HG02885 (cell line): ENCODE results near the gene WFDC1.

Experiments used
- ATAC-seq: cut with Tn5 transposase; IDR thresholded peaks from one replicate; pipeline ENCODE4 v1.9.1; 2021; ENCODE audit warnings: mild to moderate bottlenecking; ENCODE audit not compliant: unreplicated experiment, poor library complexity

Gene WFDC1

DNA sequence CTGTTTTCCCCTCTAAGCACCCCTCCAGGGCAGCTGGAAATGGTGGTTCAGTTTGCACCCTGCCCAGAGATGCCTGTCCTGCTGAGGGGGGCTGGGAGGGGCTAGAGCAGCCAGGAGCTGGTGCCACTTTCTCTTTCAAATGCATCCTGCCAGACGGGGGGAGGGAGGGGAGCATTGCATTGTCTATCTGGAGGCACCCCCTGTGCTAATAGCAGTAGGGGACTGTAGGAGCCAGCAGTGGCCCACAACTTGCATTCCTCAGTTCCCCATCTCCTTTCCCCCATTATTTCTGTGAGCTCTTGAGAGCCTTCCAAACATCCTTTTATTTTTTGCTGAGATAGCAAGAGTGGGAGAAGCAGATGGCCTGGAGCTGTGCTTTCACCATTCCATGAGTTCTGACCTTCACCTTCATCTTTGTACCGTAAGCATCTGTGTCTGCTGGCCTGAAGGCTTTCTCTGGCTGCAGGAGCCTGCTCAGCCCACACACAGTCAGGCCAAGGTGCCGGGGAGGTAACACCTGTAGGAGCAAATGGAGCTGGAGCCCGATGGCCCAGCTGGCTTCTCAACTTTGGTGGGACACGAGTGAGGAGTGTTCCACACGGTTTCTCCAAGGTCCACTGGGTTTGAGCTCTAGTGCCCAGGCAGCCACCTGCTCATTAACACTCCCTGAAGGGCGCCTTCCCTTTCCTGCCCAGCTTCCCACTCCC is 5.2 kb downstream of the WFDC1 start:
- ATAC-seq = no peak

DNA sequence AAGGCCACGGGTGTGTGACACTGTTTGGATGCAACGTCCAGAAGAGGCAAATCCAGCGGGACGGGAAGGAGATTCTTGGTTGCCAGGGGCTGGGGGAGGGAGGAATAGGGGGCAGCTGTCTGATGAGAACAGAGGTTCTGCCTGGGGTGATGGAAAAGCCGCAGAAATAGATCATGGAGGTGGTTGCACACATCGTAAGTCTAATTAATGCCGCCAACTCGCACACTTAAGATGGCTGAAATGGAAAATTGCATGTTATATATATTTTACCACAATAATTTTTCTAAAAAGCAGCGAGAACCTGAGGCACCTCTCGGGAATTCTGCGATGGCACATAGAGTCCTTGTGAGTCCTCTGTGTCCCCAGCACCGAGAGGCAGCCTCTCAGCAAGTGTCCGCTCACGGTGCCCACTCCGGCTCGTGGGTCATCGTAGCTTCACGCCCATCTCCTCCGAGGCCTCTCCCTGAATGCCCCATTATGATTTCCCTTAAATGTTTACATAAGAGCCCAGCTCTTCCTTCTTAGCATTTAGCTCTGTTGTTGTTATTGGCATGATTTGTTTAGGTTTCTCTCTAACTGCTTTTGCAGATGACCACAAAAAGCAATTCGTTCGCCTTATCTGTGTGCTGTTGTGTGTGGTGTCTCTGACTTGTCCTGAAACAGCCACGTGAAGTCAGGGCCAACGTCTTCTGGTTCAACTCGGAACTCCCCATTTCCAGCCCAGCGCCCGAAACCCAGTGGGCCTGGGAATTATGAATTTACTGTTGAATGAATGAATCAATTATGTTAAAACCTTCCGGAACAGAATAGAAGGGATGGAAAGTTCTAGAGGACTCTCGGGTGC is 7.7 kb downstream of the WFDC1 start:
- no peak for ATAC-seq

DNA sequence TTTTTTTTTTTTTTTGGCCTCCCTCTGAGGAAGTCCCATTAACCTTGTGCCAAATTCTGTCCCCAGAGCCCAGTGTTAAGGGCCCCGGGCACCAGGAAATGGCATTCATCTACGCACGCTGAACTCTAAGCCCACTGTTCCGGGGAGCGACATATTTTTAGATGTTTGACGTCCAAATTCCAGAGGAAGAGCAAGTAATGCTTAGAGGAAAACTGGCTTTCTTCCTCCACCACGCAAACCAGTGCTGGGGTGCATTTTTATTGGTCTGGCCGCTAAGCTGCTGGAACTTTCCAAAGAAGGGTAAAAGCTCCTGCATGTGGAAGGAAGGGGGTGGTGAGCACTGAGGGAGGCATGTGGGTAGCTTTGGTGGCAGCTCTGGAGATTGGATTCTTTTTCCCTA is 8.3 kb downstream of the WFDC1 start:
- ATAC-seq = no peak

DNA sequence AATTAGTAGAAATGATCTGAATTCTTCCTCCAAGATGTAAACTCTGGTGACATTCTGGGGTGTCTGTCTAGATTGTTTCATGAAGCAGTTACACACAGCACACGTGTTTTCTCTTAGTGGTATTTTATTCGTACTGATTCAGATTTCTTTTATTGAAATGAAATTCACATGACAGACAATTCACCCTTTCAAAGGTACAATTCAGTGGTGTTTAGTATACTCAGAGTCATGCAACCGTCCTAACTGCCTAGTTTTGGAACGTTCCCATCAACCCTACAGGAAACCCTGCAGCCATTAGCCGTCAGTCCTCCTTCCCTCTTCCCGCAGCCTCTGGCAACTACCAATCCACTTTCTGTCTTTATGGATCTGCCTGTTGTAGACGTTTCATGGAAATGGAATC is 8.8 kb downstream of the WFDC1 start:
- ATAC-seq = no peak

DNA sequence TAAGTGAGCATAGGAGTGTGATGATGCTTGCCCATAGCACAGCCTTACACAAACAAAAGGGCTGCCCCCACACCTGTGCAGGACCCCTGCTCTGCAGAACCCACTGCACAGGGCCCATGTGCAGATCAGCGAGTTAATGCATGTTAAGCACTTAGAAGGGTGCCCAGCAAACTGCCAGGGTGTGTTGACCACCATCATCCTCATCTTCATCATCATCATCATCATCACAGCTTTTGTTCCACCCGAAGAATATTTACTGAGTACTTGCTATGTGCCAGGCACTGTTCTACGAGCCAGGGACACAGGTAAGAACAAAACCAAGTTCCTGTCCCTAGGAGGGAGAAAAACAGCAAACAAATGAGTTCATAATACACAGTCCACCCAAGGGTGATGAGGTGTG is 11.9 kb downstream of the WFDC1 start:
- no peak for ATAC-seq

DNA sequence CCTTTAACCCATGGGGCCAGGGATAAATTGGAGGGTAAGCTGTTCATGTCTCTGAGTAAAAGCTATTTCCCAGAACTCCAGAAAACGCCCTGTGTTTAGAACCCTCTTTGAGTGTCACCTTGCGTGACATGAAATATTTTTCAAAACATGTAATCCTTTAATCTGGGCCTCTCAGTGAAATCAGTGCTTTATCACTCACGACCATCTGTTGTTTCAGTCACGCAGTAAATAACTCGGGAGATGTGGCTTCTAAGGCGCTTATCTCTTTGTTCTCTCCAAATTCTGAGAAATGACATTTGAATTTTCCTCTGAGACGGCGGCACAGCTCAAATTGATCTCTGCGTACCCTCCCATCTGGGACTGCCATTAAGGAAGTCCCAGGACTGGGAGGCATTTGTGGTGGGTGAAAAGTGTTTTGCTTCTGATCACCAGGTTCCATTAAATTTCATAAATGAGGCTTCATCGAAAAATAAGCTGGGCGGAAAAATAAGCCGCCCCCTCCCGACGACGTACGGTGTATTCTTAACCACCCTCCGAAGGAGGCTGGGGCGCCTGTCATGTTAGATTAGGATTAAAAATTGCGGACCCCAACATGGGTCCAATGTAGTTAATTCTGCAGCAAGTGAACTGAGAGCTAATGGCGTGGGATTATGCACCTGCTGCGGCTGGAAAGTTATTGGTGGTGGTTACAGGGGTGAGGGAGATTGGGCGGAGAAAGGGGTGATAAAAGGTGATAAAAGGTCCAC is 12.7 kb downstream of the WFDC1 start:
- no peak for ATAC-seq

DNA sequence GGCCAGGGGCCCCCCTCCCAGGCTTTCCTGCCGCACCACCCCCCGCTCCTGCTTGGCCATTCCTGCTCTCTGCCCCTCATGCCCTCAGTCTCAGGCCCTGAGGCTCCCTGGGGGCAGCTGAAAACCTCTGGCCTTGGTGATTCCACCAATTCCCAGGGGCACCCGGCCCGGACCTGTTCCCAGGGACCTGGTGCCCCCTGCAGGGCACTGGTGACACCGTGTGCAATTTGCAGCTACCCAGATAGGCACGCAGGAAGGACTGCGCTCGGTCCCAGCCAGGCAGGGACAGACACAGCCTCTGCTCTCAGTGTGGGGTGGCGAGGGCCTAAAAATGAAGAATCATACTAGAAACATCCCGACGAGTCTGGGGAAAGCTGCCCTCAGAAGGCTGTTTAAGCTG is 13.4 kb downstream of the WFDC1 start:
- ATAC-seq = no peak

DNA sequence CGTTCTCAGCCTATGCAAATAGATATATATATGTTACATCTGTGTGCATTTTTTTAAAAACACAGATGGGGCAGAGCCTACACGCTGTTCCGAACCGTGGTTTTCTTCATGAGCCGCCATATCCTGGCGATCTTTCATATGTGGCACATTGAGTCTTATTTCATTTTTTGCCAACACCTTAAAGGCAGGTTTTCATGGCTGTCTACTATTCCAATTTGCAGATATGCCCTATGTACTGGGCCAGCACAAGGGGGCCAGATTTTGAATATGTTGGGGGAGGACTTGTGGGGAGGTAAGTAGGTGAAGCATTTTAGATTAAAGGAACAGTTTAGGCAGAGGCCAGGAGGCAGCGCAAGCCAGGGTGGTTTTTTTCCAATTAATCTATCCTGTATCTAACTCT is 16.0 kb downstream of the WFDC1 start:
- no peak for ATAC-seq

DNA sequence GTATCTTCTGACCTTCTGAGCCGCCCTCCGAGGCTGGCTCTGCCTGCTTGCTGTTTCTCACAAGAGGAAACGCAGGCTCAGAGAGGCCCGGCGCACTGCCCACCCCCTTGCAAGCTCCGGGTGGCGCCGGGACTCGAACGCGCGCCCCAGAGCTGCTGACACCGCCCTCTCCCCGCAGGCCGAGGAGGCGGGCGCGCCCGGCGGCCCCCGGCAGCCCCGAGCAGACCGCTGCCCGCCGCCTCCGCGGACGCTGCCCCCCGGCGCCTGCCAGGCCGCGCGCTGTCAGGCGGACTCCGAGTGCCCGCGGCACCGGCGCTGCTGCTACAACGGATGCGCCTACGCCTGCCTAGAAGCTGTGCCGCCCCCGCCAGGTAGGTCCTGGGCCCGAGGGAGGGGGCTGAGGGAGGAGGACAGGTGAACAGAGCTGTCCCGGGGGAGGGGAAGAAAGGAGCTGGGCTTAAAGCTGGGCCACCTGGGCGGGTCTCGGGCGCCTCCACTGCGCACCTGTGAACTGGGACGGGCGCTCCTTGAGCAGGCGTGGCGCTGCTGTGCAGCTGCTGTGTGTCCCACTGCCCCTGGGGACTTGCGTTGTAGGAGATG is 18.2 kb downstream of the WFDC1 start:
- no peak for ATAC-seq

DNA sequence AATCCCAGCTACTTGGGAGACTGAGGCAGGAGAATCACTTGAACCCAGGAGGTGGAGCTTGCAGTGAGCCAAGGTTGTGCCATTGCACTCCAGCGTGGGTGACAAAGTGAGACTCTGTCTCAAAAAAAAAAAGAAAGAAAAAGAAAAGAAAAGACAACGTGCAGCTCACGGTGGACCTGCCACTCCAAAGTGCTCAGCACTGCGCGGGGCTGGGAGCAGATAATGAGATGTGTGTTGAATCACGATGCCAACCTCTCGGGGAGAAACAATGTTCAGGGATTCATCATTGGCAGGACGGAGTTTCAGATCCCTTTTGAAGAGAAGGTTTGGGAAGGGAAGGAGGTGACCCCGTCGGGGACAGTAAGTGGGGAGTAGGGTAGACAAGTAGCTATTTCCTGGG is 19.2 kb downstream of the WFDC1 start:
- ATAC-seq = no peak

DNA sequence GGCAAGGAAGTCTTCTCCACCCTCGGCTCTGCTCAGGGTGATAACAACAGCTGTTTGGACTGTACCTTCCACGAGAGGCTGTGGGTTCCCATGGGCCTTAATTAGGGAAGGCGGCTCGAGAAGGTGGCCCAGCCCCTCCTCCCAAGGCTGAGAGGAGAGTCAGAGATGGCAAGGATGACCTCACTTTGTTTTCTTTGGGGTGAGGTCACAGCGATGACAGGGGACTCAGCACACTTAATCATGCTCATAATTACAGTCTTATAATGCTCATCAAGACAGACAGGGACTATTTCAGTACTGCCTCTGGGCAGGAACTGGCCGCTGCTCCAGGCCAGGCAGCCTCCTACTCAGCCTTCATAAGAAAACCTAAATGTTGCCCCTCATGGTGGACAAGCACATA is 19.7 kb downstream of the WFDC1 start:
- no peak for ATAC-seq

DNA sequence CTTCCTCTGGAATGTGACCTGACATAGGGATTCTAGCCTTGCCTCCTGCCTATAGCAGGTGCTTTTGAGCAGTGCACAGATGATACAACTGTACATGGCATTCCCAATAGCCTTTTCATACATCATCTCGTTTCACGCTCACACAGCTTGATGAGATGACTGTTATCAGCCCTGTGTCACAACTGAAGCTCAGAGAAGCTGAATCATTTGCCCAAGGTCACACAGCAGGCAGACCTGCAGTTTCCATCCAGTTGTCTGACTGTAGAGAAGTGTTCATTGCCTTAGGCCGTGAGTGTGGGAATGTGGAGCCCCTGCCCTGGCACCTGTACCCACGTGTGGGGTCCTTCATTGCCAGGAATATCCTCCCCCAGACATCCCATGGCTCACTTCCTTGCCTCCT is 20.1 kb downstream of the WFDC1 start:
- ATAC-seq = no peak

DNA sequence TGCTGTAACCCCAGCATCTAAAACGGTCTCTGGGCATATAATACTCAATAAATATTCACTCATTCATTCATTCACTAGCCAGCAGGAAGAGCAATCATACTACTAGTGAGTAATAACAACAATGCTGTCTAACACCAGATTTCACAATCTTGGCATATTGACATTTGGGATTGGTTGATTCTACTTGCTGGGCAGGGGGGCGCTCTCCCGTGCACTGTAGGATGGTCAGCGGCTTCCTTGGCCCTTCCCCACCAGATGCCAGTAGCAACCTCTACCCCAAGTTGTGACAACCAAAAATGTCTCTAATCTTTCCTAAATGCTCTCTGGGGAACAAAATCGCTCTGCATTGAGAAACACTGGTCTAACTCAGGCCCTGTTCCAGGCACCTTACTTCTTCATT is 20.7 kb downstream of the WFDC1 start:
- no peak for ATAC-seq

DNA sequence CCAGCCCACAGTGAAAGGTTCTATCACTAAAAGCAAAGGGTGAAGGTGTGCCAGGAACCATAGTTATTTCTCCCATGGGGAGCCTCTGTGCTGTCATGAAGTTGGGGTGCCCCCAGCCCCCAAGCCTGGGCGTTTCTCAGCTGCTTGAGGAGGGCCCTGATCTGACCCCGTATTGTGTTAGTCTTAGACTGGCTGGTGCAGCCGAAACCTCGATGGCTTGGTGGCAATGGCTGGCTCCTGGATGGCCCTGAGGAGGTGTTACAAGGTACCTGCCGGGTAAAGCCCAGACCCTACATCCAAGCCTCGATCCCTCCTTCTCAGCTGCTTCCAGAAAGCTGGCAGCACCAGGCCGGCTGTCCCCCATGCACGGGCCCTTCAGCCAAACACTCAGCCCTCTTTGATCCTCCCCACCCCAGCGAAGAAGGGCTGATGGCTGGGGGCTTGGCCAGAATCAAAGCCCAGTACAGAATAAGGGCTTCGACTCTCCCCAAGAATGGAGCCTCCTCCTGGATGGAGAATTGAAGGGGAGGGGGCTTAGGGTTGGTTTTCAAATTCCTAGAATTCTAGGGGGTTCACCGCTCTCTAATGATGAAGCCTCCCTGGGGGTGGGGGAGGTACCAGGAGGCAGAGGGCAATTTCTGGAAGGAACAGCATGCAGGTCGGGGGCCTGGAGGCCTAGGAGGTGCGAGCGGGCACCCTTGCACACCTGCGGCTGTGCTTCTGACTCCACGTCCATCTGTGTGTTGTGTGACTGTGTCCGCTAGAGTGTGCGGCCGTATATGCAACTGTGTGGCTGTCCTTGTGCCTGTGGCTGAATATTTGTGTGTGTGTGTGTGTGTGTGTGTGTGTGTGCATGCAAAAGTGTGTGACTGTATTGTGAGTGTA is 23.7 kb downstream of the WFDC1 start:
- ATAC-seq = no peak

DNA sequence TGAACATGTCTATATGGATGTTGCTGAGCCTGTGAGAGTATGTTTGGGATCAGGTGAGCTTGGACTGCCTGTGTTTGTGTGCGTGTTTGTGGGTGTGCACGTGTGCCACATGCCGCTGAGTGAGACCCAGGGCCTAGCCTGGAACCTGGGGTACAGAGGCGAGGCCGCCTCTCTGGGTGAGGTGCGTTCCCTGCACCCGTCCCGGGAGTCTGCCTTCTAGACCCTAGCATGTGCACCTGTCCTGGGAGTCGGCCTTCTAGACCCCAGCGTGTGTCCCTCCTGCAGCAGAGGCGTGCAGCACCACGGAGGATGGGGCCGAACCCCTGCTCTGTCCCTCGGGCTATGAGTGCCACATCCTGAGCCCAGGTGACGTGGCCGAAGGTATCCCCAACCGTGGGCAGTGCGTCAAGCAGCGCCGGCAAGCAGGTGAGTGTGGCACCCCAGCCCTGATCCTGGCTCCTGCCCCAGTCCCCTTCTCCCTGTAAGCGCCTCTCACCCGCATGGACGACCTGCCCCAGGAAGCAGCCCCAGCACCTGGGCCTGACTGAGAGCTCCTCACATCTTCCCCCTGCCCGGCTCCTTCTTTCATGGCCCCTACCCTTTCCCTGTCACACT is 24.6 kb downstream of the WFDC1 start:
- ATAC-seq = no peak

DNA sequence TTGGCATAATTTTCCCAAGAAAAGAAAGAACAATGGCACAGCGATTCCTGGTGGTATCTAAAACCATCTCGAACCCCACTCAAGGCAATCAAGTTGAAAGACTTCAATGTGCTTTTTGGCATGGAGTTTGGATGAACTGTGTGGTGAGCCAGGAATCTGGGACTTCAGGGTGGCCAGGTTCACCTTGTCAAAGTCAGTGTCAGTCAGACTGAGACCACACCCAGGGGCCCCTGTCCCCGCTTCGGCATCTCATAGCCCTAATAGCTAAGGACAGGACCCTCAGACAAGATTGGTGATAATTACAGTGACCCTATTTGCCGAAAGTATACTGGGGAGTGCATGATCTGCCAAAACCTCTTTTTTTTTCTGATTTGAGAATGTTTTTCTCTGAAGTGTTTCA is 25.8 kb downstream of the WFDC1 start:
- ATAC-seq = no peak

DNA sequence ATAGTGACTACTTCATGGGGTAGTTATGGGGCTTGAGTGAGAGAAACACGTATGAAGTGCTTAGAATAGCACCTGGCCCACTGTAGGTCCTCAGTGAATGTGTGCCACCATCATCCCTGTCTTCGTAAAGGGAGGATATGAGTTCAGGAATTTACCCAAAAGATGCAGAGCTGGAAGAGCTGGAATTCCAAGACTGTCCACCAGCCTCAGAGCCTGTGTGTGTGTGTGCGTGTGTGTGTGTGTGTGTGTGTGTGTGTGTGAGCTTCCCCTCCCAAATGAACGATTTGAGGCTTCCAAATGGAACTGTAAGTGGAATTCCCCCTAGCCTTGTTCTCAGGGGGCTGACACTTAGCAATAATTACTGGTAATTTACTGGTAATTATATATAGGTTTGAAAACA is 27.3 kb downstream of the WFDC1 start:
- no peak for ATAC-seq

DNA sequence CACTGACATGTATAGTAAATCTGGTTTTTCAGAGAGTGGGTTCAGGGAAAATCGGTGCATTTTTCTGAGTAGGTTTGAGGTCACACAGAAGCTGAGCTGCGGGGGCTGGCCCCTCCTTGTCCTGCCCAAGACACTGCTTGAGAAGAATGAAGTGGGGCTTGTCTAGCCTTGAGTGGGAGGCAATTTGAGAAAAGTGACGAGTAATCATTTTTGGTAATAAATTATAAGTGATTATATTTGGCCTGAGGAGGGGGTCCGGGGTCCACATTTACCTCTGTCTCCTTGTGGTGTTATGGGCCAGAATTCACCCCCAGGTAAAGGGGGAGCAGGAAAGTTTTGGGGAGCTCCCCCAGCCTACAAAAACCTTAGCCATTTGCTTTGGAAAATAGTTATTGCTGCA is 28.1 kb downstream of the WFDC1 start:
- no peak for ATAC-seq

DNA sequence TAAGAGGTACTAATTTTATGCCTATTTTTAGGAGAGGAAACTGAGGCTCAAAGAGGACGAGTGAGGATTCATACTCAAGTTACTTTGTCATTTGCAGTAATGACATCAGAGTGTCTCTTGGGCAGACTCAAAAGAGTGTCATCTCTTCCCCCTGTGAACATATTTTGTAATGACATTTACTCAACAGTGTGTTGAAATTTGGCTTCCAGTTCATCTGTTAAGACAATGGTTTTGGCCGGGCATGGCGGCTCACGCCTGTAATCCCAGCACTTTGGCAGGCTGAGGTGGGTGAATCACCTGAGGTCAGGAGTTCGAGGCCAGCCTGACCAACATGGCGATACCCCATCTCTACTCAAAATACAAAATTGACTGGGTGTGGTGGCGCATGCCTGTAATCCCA is 28.9 kb downstream of the WFDC1 start:
- ATAC-seq = no peak
